NCI-H2196 treated with DMSO at 0.1 percent for 48 hours (cell line): ENCODE measurements around the gene HIP1.
"Not testable (repeated sequence)": the region's sequence is repeated elsewhere in the genome, so short reads cannot be mapped to it uniquely, and the experiment has no call there.

ENCODE experiments used
- DNase-seq: peaks from one replicate; lab custom pipeline; 2025; ENCODE audit not compliant: unreplicated experiment; lab: John Stamatoyannopoulos, UW

Gene HIP1

DNA sequence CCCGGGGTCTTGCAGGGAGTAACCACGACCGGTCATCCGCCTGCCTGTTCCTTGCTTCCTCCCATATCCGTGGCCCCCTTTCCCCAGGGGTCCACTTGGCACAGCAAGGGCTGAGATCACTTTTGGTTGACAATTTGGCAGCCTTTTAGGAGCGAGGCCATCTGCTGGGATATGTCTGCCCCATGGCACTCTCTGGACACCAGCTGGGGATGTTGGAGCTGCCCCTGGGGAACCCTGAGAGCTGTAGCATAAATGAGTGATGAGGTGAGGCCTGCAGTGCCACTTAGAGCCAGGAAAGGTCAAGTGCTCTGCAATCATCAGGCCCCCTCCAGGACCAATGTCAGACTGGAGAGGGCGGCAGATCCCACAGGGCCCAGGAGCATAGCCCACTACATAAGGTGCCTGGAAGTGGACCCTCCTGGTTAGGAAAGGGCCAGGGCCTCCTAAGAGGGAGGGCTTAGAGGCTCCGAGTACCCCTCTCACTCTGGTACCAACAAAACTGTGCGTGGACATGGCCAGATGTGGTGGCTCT lies 92.1 kb downstream of the HIP1 start:
- DNase-seq = no peak

- no peak for DNase-seq
These were observed 93.2 kb downstream of the HIP1 start for GRCh38 chr7:75645570-75645969.

DNA sequence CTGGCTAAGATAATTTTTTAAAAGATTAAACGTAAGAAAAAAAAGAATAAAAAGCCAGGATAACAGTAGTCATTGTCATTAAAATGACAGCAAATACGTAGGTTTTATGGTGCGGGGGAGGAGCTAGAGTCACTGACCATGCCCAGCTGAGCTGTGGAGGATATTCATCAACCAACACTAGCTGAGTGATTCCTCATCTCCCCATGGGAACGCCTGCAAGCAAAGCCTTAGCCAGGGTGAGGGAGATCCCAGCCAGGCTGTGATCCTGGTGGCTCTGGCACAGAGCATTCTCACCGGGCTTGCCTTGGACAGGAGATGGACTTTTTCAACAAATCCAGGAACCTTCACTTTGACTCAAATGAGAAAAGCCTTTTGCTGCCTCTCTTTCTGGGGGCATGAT lies 94.2 kb downstream of the HIP1 start:
- no peak for DNase-seq

DNA sequence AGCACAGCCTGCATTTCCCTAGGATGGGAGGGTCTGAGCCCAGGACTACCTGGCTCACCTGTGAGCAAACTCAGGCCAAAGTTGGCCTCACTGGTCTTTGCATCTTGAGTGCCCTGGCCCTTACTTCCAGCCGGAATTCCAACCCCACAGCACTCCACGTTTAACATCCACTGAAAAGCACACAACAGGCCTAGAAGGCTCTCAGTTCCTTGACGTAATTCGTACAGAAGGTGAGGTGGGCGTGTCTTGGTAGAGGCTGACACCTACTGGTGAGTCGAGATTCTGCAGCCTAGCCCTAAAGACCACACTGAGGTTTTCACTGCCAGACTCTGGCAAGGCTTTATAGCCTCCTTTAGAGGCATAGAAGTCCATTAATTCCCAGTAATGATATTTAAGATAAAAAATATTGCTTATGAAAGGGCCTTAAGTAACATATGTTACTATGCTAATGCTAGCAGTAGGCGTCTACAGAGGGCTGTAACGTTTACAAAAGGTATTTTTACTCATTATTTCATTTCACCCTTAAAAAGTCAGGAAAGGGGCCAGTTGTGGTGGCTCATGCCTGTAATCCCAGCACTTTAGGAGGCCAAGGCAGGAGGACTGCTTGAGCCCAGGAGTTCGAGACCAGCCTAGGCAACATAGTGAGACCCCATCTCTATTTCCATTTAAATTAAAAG lies 95.8 kb downstream of the HIP1 start:
- no peak for DNase-seq

DNA sequence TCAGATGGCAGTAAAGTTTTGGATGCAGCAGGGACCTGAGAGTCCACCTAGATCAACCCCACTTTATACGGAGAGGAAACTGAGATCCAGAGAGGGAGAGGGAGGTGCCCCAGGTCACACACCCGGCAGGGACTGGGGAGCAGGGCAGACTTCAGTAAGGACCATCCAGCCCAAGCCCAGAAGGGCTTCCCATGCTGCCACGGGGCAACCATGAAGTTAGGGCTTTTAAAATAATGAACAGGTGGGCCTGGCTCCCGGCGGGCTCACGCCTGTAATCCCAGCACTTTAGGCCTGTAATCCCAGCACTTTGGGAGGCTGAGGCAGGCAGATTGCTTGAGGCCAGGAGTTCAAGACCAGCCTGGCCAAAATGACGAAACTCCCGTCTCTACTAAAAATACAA lies 98.5 kb downstream of the HIP1 start:
- no peak for DNase-seq

GRCh38 chr7:75639886-75640190 lies 98.9 kb downstream of the HIP1 start:
- no peak for DNase-seq

GRCh38 chr7:75639071-75639885 lies 99.5 kb downstream of the HIP1 start:
- DNase-seq = no peak

DNA sequence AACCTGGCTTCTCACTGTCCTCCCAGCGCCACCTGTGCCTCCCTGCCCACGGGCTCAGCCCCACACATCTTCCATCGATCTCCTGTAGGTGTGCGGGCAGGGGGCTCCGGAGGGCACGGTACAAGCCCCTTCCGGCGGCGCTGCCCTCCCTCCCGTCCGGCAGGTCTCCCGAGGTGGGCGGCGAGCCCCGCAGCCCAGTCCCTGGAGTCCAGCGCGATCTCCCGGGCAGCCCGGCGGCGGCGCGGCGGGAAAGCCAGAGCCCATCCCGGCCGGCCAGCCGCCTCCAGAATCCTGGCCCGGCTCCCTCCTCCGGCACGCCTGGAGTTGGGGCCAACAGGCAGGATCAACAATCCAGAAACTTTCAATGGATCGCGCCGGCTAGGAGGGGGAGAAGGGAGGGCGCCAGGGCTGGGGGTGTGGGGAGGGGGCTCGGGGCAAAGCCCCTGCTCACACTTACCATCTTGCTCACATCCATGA lies 100.1 kb downstream of the HIP1 start:
- no peak for DNase-seq

GRCh38 chr7:75637854-75638593 lies 100.7 kb downstream of the HIP1 start:
- no peak for DNase-seq

DNA sequence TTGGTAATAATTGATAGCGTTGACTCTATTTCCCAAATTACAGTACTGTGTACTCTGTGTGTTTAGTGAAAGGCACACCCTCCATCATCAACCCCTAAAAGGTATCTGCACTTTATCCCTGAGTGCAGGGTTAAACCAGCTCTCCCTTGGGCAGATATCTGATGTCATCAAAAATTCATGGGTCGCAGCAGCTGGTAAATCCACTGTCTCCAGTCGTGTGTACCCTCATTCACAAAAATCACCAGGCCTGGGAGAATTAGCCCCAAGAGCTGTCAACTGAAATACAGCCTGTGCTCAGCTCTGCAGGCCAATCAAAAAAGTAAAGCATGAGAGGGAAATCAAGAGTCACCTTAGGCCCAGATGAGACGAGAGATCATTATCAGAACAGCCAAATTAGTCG lies 103.7 kb downstream of the HIP1 start:
- no peak for DNase-seq

GRCh38 chr7:75632587-75632986 lies 106.2 kb downstream of the HIP1 start:
- DNase-seq = not testable (repeated sequence)

GRCh38 chr7:75631711-75632110 lies 107.0 kb downstream of the HIP1 start:
- no peak for DNase-seq

DNA sequence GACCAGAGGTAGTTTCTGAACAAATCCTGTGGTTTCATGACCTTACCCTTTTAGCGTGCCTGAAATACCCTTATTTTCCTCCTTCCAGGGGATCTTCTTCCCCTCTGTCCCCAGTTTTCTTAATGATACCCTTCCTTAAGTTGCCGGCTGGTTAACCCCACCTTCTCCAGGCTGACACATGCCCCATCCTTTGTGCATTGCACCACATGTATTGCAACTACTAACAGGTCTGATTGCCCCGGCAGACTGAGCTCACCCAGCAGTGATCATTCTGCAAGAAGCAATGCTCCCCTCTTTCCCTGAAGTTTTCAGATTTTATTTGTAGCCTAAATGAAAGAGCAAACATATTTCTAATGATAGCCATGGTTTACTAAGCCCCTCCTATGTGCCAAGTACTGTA lies 108.2 kb downstream of the HIP1 start:
- DNase-seq = no peak

GRCh38 chr7:75629044-75629443 lies 109.7 kb downstream of the HIP1 start:
- DNase-seq = no peak

DNA sequence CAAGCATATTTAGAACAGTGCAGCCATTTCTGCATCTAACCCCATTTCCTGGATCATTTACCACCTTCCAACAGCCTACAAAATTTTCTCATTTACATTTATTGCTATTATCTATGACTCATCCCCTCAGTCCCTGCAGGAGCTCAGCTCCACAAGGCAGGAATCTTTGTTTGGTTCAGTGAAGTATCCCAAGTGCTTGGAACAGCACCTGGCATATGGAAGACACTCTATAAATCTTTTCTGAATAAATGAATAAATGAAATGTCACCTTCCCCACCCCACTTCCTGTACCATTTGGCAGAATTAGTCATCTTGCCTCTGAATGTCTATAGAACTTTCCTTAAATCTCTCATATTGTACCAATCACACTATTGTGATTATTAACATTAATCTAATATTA lies 110.7 kb downstream of the HIP1 start:
- DNase-seq = no peak

DNA sequence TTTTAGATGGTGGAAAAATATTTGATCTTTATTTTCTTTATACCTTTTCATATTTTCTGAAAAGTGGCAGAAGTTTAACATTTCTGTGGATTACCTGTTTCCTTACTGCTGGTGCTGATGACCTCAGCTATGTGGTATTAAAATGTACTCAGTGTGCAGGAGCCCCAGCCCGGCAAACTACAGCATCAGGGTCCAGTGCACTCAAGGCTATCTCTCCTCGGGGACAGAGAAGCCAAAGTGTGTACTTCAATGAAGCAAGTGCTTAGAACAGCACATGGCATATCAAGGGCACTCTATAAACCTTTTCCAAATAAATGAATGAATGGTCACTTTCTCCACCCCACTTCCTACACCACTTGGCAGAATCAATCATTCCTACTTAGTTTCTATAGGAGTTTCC lies 111.8 kb downstream of the HIP1 start:
- DNase-seq = no peak

DNA sequence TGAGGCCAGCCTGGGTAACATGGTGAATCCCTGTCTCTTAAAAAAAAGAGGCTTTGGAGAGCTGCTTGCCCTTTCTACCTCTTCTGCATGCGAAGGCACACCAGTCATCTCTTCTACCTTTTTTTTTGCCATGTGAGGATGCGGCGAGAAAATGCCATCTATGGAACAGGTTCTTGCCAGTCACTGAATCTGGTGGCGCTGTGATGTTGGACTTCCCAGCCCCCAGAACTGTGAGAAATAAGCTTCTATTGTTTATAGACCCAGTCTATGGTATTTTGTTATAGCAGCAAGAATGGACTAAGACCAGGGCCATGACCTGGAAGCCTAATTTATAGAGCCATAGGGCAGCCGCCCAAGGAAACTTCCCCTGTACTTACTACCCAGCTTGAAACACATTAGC lies 112.9 kb downstream of the HIP1 start:
- no peak for DNase-seq

DNA sequence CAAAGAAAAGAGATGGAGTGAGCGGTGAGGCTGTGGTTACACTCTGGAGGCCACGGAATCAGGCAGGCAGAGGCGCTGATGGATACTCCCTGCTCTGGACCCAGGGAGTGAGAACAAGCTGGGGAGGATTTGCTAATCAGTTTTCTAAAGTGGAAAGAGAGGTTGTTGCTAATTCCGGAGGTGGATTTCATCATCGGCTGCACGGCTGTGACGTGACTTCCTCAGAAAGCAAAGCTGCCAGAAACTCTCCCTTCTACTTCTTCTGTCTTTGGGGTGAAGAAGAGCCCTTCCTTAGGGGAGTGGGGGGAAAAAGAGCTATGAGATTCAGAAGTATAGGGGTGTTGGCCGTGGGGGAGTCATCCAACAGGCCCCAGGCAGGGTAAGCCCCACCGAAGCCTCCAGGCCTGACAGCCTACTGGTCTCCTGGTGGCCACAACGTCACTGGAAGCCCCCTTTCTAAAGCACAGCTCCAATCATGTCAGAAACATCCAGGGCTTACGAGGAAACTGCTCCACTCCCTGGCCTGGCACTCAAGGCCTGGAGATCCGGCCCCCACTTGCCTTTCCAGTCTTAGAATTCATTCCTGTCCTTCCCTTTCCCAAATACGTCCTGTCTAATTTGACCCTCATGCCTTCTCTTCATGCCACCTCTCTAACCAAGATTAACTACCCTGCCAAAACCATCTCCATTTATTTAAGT lies 114.5 kb downstream of the HIP1 start:
- no peak for DNase-seq

- DNase-seq = peak; percentile 9
These were observed 115.2 kb downstream of the HIP1 start for GRCh38 chr7:75623390-75624133.

GRCh38 chr7:75621124-75621523 lies 117.6 kb downstream of the HIP1 start:
- DNase-seq = no peak
